Measurements from ENCODE around the gene SOCS4.

DNA sequence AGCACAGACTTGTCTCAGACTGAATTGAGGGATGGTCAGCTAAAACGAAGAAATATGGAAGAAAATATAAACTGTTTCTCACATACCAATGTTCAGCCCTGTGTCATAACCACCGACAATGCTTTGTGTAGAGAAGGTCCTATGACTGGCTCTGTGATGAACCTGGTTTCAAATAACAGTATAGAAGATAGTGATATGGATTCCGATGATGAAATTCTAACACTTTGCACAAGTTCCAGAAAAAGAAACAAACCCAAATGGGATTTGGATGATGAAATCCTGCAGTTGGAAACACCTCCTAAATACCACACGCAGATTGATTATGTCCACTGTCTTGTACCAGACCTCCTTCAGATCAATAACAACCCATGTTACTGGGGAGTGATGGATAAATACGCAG, 16.5 kb downstream of the SOCS4 start:
- TF ChIP-seq POLR2AphosphoS5 (IDR thresholded peaks at IDR 0.05; ENCODE audit: low read depth, low read length) (no peak), SIN3A (IDR thresholded peaks at IDR 0.05; ENCODE audit: borderline replicate concordance, insufficient read depth, low read depth, low read length) (no peak)
- TF ChIP-seq, protein P1, sequence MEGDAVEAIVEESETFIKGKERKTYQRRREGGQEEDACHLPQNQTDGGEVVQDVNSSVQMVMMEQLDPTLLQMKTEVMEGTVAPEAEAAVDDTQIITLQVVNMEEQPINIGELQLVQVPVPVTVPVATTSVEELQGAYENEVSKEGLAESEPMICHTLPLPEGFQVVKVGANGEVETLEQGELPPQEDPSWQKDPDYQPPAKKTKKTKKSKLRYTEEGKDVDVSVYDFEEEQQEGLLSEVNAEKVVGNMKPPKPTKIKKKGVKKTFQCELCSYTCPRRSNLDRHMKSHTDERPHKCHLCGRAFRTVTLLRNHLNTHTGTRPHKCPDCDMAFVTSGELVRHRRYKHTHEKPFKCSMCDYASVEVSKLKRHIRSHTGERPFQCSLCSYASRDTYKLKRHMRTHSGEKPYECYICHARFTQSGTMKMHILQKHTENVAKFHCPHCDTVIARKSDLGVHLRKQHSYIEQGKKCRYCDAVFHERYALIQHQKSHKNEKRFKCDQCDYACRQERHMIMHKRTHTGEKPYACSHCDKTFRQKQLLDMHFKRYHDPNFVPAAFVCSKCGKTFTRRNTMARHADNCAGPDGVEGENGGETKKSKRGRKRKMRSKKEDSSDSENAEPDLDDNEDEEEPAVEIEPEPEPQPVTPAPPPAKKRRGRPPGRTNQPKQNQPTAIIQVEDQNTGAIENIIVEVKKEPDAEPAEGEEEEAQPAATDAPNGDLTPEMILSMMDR (IDR thresholded peaks at IDR 0.05), result no peak
- TF ChIP-seq, protein P2, sequence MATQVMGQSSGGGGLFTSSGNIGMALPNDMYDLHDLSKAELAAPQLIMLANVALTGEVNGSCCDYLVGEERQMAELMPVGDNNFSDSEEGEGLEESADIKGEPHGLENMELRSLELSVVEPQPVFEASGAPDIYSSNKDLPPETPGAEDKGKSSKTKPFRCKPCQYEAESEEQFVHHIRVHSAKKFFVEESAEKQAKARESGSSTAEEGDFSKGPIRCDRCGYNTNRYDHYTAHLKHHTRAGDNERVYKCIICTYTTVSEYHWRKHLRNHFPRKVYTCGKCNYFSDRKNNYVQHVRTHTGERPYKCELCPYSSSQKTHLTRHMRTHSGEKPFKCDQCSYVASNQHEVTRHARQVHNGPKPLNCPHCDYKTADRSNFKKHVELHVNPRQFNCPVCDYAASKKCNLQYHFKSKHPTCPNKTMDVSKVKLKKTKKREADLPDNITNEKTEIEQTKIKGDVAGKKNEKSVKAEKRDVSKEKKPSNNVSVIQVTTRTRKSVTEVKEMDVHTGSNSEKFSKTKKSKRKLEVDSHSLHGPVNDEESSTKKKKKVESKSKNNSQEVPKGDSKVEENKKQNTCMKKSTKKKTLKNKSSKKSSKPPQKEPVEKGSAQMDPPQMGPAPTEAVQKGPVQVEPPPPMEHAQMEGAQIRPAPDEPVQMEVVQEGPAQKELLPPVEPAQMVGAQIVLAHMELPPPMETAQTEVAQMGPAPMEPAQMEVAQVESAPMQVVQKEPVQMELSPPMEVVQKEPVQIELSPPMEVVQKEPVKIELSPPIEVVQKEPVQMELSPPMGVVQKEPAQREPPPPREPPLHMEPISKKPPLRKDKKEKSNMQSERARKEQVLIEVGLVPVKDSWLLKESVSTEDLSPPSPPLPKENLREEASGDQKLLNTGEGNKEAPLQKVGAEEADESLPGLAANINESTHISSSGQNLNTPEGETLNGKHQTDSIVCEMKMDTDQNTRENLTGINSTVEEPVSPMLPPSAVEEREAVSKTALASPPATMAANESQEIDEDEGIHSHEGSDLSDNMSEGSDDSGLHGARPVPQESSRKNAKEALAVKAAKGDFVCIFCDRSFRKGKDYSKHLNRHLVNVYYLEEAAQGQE (IDR thresholded peaks at IDR 0.05; ENCODE audit: insufficient read depth in 1 of 2, low read depth in 2 of 2, low read length in 1 of 2), result no peak

Measured in Panc1 (cell line).